Smooth muscle cell (in vitro differentiated cells): ENCODE data around the gene ERG. TPM values are rescaled to one million over a fixed set of nuclear protein-coding genes. Genes with fewer than 3 reads are reported as not detected.
A peak's percentile ranks its signal among the peaks of the same experiment; 100 is the strongest.

ENCODE experiments used
- DNase-seq: peaks from one replicate; lab custom pipeline; 2025; ENCODE audit not compliant: unreplicated experiment; lab: John Stamatoyannopoulos, UW
- H2AFZ ChIP-seq: fragments of 200-600 bp; sonication (generic); 2 replicates; pipeline ENCODE4 v1.6.0; 2016; ENCODE audit warnings: antibody characterized with exemption, low read depth, mild to moderate bottlenecking
- H3F3A ChIP-seq: fragments of 200-600 bp; sonication (generic); 2 replicates; pipeline ENCODE4 v1.6.0; 2017; ENCODE audit warnings: antibody characterized with exemption, low read depth
- H3K27ac ChIP-seq: fragments of 200-600 bp; sonication (generic); 2 replicates; pipeline ENCODE4 v1.5.1; 2016; ENCODE audit warnings: low read depth, mild to moderate bottlenecking
- H3K27me3 ChIP-seq: fragments of 200-600 bp; sonication (generic); 2 replicates; pipeline ENCODE4 v1.6.1; 2016; ENCODE audit warnings: low read depth, mild to moderate bottlenecking
- H3K36me3 ChIP-seq: fragments of 200-600 bp; sonication (generic); 2 replicates; pipeline ENCODE4 v1.5.1; 2016; ENCODE audit warnings: low read depth
- H3K4me1 ChIP-seq: fragments of 200-600 bp; sonication (generic); 2 replicates; pipeline ENCODE4 v1.5.1; 2016; ENCODE audit warnings: low read depth
- H3K4me2 ChIP-seq: fragments of 200-600 bp; sonication (generic); 2 replicates; pipeline ENCODE4 v1.6.0; 2016; ENCODE audit warnings: mild to moderate bottlenecking
- H3K4me3 ChIP-seq: fragments of 200-600 bp; sonication (generic); 2 replicates; pipeline ENCODE4 v1.5.1; 2016; ENCODE audit warnings: mild to moderate bottlenecking
- H3K79me2 ChIP-seq: fragments of 200-600 bp; sonication (generic); 2 replicates; pipeline ENCODE4 v1.6.0; 2016; ENCODE audit warnings: low read depth, mild to moderate bottlenecking
- H3K9ac ChIP-seq: fragments of 200-600 bp; sonication (generic); 2 replicates; pipeline ENCODE4 v1.6.0; 2016; ENCODE audit warnings: low read depth
- H3K9me3 ChIP-seq: fragments of 200-600 bp; sonication (generic); replicated peaks from 2 replicates; pipeline ENCODE4 v1.5.1; 2016; ENCODE audit warnings: low read depth
- H4K20me1 ChIP-seq: fragments of 200-600 bp; sonication (generic); 2 replicates; pipeline ENCODE4 v1.6.0; 2016; ENCODE audit warnings: low read depth
- CTCF ChIP-seq: fragments of 200-600 bp; sonication (generic); IDR thresholded peaks from 2 replicates; pipeline ENCODE4 v1.5.1; 2017; ENCODE audit warnings: borderline replicate concordance, mild to moderate bottlenecking, antibody characterized with exemption; ENCODE audit not compliant: insufficient read depth, poor library complexity, severe bottlenecking
- WGBS: methylation state at CpG from one replicate; pipeline ENCODE4 v1.1.7; 2016; ENCODE audit warnings: low lambda C conversion rate; 5-methylcytosine and 5-hydroxymethylcytosine counted together
- polyA plus RNA-seq: library from polyadenylated mRNA; unstranded; fragments of >200 nt; fragmentation: Nextera tagmentation; extraction: Ambion mirVana; gene quantifications from 2 replicates; pipeline ENCODE4 v1.2.1, GENCODE V29; 2016
- total RNA-seq: library from RNA; depleted of rRNA; stranded (reverse); fragments of >200 nt; gene quantifications from 2 replicates; pipeline ENCODE4 v1.2.3, GENCODE V29; 2014

ERG gene
- total and polyA plus RNA-seq, 2 experiments from 2014 or later: 11.0 to 14.4 TPM

- 10% methylated on average over 20 of the region's 20 CpGs for WGBS
- H3K27ac ChIP-seq: no peak overlapping the region
- H3K4me1 ChIP-seq: peaks cover 3% of the 10 kb centered on the region
- no peaks in the 10 kb centered on the region for H4K20me1 ChIP-seq
- H2AFZ ChIP-seq: no peak overlapping the region
- DNase-seq: peak; percentile 41
- H3K4me3 ChIP-seq: no peak overlapping the region
- no peaks in the 10 kb centered on the region for H3K36me3 ChIP-seq
- no peak overlapping the region for H3K9ac ChIP-seq
- H3K27me3 ChIP-seq: no peaks in the 10 kb centered on the region
- TF ChIP-seq CTCF: peak; percentile 98
- H3F3A ChIP-seq: no peaks in the 10 kb centered on the region
- H3K4me2 ChIP-seq: no peak overlapping the region
- no peaks in the 10 kb centered on the region for H3K9me3 ChIP-seq
- no peaks in the 10 kb centered on the region for H3K79me2 ChIP-seq
These were observed 142.1 kb downstream of the ERG start for GRCh38 chr21:38355992-38356781.

GRCh38 chr21:38355353-38355752 is 142.9 kb downstream of the ERG start:
- no peak overlapping the region for H3K4me2 ChIP-seq
- H2AFZ ChIP-seq: no peak overlapping the region
- no peaks in the 10 kb centered on the region for H3K9me3 ChIP-seq
- peaks cover 3% of the 10 kb centered on the region for H3K4me1 ChIP-seq
- H3K36me3 ChIP-seq: no peaks in the 10 kb centered on the region
- H3F3A ChIP-seq: no peaks in the 10 kb centered on the region
- TF ChIP-seq CTCF: no peak
- H3K9ac ChIP-seq: no peak overlapping the region
- H4K20me1 ChIP-seq: no peaks in the 10 kb centered on the region
- DNase-seq: no peak
- no peaks in the 10 kb centered on the region for H3K27me3 ChIP-seq
- WGBS: 98% methylated on average over 4 of the region's 4 CpGs
- H3K79me2 ChIP-seq: no peaks in the 10 kb centered on the region
- H3K27ac ChIP-seq: no peak overlapping the region
- no peak overlapping the region for H3K4me3 ChIP-seq

- H4K20me1 ChIP-seq: no peaks in the 10 kb centered on the region
- no peaks in the 10 kb centered on the region for H3K27me3 ChIP-seq
- no peaks in the 10 kb centered on the region for H3K79me2 ChIP-seq
- H3F3A ChIP-seq: no peaks in the 10 kb centered on the region
- no peak overlapping the region for H2AFZ ChIP-seq
- no peaks in the 10 kb centered on the region for H3K36me3 ChIP-seq
- no peak overlapping the region for H3K4me2 ChIP-seq
- TF ChIP-seq CTCF: no peak
- DNase-seq: no peak
- no peak overlapping the region for H3K27ac ChIP-seq
- H3K4me3 ChIP-seq: no peak overlapping the region
- 71% methylated on average over 2 of the region's 2 CpGs for WGBS
- no peak overlapping the region for H3K9ac ChIP-seq
- no peaks in the 10 kb centered on the region for H3K9me3 ChIP-seq
- peaks cover 3% of the 10 kb centered on the region for H3K4me1 ChIP-seq
These were observed 143.5 kb downstream of the ERG start for GRCh38 chr21:38354746-38355145.

- no peaks in the 10 kb centered on the region for H3K79me2 ChIP-seq
- no peak overlapping the region for H2AFZ ChIP-seq
- H3K27ac ChIP-seq: no peak overlapping the region
- DNase-seq: no peak
- H3K9ac ChIP-seq: no peak overlapping the region
- no peak overlapping the region for H3K4me3 ChIP-seq
- TF ChIP-seq CTCF: no peak
- no peak overlapping the region for H3K4me2 ChIP-seq
- H3K36me3 ChIP-seq: no peaks in the 10 kb centered on the region
- no peaks in the 10 kb centered on the region for H3K27me3 ChIP-seq
- H3F3A ChIP-seq: no peaks in the 10 kb centered on the region
- no peaks in the 10 kb centered on the region for H3K9me3 ChIP-seq
- peaks cover 3% of the 10 kb centered on the region for H3K4me1 ChIP-seq
- H4K20me1 ChIP-seq: no peaks in the 10 kb centered on the region
- WGBS: 94% methylated on average over 10 of the region's 10 CpGs
These were observed 144.0 kb downstream of the ERG start for GRCh38 chr21:38354231-38354630.
